ENCODE data around the gene FAM43A.

The FAM43A gene

GRCh38 chr3:194682694-194683310 is 2.9 kb upstream of the FAM43A start:
- in situ Hi-C loops (cut with MboI; ENCODE audit: low sequenced_read_pairs, unreplicated experiment) = loop anchor here (10.0 to 25.0 kb wide), 3 partner anchors 422 to 854 kb away; partner anchors contain the start of gene PPP1R2
- peak; percentile 91 for TF ChIP-seq CTCF (IDR thresholded peaks at IDR 0.05; ENCODE audit: borderline replicate concordance, control extremely low read depth, extremely low read depth, insufficient read depth, missing control alignments)
- peak; percentile 81 for DNase-seq (ENCODE audit: low spot score)

- in situ Hi-C loops (cut with MboI; ENCODE audit: low sequenced_read_pairs, unreplicated experiment) = loop anchor here (10.0 to 25.0 kb wide), 3 partner anchors 421 to 854 kb away; partner anchors contain the start of gene PPP1R2
- no peak for DNase-seq (ENCODE audit: low spot score)
- no peak for TF ChIP-seq CTCF (IDR thresholded peaks at IDR 0.05; ENCODE audit: borderline replicate concordance, control extremely low read depth, extremely low read depth, insufficient read depth, missing control alignments)
Observed at GRCh38 chr3:194683380-194683779, 2.3 kb upstream of the FAM43A start.

GRCh38 chr3:194685065-194685717 is 492 bp upstream of the FAM43A start:
- DNase-seq (ENCODE audit: low spot score) = no peak
- no peak for TF ChIP-seq CTCF (IDR thresholded peaks at IDR 0.05; ENCODE audit: borderline replicate concordance, control extremely low read depth, extremely low read depth, insufficient read depth, missing control alignments)
- in situ Hi-C loops (cut with MboI; ENCODE audit: low sequenced_read_pairs, unreplicated experiment) = loop anchor here (10.0 to 25.0 kb wide), 3 partner anchors 420 to 852 kb away; partner anchors contain the start of gene PPP1R2

- no peak for TF ChIP-seq CTCF (IDR thresholded peaks at IDR 0.05; ENCODE audit: borderline replicate concordance, control extremely low read depth, extremely low read depth, insufficient read depth, missing control alignments)
- DNase-seq (ENCODE audit: low spot score) = no peak
- in situ Hi-C loops (cut with MboI; ENCODE audit: low sequenced_read_pairs, unreplicated experiment) = loop anchor here (10.0 to 25.0 kb wide), 3 partner anchors 418 to 851 kb away; partner anchors contain the start of gene PPP1R2
Observed at GRCh38 chr3:194686414-194686815, 732 bp downstream of the FAM43A start.

- peak; percentile 51 for DNase-seq (ENCODE audit: low spot score)
- in situ Hi-C loops (cut with MboI; ENCODE audit: low sequenced_read_pairs, unreplicated experiment) = loop anchor here (10.0 to 25.0 kb wide), 3 partner anchors 418 to 850 kb away; partner anchors contain the start of gene PPP1R2
- no peak for TF ChIP-seq CTCF (IDR thresholded peaks at IDR 0.05; ENCODE audit: borderline replicate concordance, control extremely low read depth, extremely low read depth, insufficient read depth, missing control alignments)
Observed at GRCh38 chr3:194686816-194687637, 1.3 kb downstream of the FAM43A start.

- peak; percentile 81 for DNase-seq (ENCODE audit: low spot score)
- in situ Hi-C loops (cut with MboI; ENCODE audit: low sequenced_read_pairs, unreplicated experiment) = loop anchor here (10.0 to 25.0 kb wide), 3 partner anchors 417 to 850 kb away; partner anchors contain the start of gene PPP1R2
- TF ChIP-seq CTCF (IDR thresholded peaks at IDR 0.05; ENCODE audit: borderline replicate concordance, control extremely low read depth, extremely low read depth, insufficient read depth, missing control alignments) = peak; percentile 78
Observed at GRCh38 chr3:194687638-194688199, 2.0 kb downstream of the FAM43A start.
